Hematopoietic multipotent progenitor cell treated with erythropoietin and hydrocortisone succinate and interleukin-3 and kit ligand, for 6 days (in vitro differentiated cells): ENCODE data around the gene RREB1.

Experiments
- DNase-seq: peaks from one replicate; pipeline ENCODE4 v3.0.0-alpha.2; 2015

RREB1 gene

DNA sequence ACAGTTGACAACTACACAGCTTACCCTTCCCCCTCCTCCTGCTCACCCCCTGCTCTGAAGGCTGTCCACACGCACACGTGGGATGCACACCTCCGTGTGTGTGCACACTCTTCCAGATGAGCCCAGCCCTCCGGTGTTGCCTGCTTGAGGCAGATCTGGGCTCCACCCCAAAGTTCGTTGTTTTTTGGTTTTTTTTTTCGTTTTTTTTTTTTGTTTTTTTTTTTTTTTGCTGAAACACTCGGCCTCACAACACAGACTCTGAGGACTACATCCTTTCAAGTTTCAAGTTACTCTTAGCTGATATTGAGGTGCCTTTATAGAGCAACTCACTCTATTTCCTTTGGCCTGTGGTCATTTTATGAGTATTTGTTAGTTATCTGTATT lies 88.2 kb downstream of the RREB1 start:
- DNase-seq = peak; percentile 92

DNA sequence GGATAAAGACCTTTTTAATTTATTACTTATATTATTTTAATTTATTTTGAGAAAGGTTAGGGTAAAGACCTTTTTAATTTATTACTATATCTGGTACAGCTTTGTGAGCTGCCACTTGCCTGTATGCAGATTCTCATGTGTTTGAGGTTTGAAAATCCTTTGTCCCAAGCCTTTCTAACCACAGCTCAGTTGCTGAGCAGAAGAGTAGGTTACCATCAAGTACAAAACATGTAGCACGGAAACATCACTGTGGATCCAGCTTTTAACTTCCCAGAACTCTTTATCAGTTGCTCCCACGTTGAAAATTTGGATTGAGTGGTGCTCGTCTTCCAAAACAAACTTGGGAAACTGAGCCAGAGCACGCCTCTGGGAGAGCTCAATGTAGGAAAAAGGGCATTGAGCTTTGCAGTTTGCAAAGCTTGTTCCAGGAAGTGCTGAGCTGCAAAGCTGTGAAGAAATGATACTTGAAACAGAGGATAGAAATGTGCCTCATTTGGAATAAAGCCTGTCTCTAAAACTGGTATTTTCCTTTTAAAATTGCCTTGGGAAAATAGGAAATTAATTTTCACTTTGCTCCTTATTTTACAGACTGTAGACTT lies 89.0 kb downstream of the RREB1 start:
- DNase-seq = no peak

DNA sequence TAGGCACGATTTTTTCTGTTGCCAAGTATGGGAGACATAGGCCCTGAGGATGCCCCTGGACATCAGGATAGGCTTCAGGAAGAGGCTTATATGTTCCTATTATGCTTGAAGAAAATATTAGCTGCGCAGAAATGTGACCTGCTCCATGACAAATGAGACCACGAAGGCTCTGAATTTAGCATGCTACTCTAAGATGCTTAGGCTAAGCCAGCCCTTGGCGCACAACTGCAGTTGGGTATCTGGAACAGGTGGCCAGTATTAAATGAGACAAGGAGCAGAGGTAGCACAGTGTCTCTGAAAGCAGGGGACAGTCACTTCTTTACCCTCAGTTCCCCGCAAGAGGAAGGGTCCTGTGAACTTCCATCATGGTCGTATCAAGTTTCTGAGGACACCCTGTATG lies 90.0 kb downstream of the RREB1 start:
- no peak for DNase-seq

DNA sequence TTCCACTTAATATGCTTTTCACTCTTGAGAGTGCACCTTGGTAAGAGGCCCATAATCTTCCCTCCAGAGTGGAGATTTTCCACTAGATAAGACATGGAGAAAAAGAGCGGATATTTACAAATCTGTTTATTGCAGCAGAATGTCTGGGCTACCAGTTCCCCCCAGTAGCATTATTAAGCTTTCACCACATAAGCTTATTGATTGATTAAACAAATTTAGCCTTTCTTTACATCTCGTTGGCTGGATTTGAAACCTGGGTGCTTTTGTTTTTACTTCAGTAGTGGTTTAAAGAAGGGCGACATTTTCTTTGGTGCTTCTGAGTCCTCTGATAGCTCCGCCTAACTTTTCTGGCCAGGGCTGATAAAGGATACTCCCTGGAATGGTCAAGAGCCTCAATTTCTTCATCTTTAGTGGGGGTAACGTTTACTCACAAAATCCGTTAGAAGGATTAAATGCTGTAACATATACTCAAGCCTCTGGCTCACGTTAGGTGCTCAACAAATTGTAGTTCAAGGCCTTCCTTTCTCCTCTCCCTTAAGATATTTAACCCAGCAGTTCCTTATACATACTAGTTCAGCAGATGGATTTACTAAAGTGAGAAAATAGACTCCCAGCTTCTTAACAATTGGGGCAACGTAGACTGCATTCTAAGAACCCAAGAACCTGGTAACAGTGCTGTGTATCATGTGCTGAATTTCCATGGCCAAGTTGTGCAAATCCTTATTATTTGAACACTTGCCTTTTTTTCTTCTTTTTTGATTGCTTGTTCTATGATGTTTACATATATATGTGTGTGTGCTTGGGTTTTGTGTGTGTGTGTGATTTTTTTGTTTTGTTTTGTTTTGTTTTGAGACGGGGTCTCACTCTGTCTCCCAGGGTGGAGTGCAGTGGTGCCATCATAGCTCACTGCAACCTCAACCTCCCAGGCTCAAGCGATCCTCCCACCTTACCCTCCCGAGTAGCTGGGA lies 91.4 kb downstream of the RREB1 start:
- peak; percentile 91 for DNase-seq

DNA sequence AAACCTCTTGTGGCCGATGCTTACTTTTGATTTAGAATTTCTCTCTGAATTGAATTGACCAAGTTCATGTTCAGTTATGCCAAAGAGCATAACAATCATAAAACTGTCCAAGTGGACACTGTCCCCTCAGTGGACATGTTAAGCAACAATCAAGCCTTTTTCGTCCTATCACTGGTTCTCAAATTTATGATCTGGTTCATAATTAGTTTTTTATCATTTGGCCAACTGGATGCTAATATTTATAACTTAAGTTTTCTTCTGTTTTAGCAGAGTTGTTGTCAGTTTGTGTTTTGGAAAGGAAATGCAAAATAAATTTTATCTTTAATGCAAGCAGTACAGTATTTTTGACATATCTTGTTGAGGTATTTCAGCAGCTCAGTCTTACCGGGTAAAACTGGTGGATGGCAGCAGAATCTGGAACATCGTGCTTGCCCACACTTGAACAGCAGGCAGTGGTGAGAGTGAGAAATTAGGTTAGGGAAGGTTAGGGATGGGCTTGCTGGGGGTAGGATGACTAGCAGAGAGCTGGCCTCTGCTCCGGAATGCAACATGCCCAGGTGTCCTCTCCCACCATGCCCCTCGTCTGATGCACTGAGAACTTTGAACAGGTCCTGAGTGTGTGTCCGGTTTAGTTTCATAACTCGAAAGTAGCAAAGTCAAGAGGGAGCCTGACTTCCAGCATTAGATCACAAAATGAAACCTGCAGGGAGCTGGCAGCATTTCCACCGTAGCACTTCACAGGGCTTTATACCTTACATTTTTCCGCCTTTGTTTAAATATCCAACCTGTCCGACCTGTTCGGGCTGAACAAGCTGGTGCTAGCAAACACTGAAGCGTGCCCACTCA lies 93.1 kb downstream of the RREB1 start:
- peak; percentile 39 for DNase-seq

DNA sequence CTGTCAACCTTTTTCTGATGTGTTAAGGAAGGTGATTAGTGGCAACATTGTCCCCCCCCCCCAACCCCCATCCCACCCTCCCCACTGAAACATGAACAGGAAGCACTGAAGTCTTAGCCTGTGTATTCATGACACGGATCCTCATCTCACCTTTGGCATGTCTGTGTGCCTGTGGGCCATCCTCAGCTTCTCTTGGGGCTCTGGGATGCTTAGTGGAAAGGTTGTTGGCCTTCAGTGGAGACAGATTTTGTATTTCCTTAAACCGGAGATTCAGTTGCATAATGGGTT lies 93.6 kb downstream of the RREB1 start:
- peak; percentile 32 for DNase-seq

DNA sequence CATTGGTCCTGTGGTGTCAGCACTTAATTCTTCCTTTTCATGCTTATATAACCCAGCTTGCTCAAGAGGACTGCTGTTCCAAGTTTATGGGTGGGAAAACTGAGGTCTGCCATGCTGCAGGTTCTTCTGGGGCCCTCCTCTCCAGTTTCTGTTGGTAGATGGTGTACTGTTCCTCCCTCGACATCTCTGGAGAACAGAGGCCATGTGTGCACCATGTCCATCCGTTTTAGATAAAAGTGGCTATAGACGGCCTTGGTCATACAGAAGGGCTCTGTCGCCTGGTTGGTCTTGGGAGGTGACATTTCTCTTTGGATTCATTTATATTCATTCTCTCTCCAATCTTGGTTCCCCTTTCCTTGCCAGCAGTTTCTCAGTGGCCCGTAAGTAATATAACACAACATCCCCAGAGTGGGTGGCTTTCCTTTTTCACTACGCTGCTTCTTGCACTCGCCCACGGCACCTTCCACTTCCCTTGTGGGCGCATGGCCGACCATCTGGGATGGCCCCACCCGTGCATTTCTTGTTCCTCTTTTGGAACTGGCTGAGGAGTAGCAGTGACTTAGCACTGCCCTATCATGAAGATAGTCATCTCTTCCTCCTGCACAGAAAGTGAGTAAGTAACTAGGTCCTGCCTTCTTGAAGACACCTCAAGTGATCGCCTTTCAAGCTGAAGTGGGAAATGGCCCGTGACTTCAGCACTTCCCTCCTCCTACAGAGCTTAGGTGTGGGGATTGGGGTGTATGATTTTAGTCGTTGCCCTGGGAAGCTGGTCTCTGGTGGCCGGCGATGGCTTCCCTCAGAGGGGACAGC lies 94.2 kb downstream of the RREB1 start:
- peak; percentile 92 for DNase-seq

DNA sequence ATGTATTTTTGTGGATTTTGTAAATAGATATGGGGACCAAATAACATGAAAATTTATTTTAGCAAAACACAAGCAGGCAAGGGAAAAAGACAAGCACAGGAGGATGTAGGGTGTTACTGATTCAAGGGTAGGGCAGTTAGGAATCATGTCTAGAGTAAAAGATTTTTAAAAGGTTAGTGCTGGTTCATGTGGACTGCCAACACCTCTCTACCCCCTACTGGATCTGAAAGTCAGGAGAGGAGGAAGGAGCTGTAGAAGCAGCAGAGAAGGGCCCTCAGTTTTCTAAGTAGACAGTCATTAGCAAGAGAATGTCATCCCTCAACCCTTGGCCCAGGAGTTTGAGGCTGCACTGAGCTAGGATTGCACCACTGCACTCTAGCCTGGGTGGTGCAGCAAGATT lies 95.2 kb downstream of the RREB1 start:
- DNase-seq = no peak

DNA sequence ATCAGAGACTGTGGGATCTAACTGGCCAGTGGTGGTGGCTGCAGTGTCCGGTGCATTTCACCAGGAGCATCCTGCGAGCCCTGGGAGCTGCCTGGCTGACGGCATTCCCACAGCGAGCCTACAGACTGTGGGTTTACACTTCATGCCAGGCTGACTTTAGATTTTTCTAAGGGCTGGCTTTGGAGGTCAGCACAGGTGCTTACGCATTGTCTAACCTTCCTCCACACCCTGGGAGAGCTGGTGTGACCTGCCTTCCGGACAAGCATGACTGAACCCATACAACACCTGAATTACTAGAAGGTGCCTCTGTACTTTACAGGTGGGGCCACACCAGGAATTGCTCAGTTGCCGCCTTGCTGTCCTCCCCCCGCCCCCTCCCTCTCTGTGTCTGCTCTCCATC lies 96.2 kb downstream of the RREB1 start:
- no peak for DNase-seq

DNA sequence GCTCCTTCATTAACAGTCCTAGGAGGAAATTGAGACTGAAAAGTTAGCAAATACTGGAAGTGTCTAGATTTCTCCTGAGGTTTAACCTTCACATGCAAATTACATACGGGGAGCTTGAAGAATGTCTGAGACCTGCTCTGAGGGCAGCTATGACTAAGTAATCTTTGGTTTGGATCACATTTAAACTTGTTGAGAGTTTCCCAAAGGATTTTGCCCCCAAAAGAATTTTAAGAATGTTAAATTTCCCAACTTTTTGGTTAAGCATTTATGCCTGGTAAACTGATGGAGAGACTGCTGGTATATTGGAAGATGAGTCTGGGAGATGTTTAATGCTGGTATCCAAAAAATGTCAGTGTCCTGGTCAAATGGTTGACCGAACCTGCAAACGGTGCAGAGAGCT lies 97.0 kb downstream of the RREB1 start:
- no peak for DNase-seq

DNA sequence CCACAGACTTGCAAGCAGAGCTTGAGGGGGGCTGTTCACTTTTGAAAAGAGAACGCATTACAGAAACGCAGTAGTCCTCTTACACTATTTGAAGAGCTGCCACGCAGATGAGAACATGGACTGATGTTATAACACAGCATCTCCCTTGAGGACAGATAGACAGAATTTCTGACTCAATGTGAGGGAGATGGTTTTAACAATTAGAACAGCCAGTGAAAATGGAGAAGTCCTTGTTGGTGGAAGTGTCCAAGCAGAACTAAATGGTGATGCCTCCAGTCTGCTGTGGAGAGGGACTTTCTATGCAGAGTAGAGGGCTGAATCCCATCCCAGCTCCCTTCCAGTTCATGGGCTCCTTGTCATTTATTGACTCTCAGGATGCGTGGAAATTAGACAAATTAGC lies 100.0 kb downstream of the RREB1 start:
- DNase-seq = no peak

DNA sequence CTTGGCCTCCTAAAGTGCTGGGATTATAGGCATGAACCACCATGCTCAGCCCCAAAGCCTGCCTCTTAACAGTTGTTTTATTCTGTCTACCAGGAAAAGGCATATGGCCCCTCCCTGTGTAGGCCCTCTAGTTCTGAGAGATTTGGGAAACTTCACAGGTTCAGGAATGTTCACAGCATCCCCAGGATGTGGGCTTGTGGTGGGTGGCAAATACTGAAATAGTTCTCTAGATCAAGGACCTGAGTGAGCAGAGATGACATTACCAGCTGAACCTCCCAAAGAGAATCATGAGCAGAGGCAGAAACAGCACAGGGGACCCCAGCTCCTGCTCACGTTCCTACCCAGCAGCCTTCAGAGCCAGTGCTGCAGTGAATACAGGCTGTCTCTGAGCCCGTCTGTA lies 105.7 kb downstream of the RREB1 start:
- DNase-seq = no peak

DNA sequence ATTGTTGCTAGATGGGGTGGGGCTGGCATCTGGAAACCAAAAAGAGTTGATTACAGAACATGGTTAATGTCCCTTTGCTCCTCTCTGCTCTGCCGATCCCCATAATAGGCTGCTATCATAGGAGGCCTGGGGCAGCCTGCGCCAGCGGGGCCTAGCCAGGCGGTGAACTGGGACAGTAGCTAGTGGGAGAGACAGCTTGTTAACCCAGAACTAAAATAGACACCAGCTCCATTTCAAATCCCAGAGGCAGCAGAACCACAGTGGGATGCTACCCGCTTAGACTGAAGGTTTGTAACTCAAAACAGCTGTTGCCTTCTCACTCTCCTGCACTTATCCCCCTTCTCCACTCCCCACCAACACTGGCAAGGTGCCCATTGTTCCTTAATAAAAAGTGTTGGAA lies 106.7 kb downstream of the RREB1 start:
- peak; percentile 40 for DNase-seq

DNA sequence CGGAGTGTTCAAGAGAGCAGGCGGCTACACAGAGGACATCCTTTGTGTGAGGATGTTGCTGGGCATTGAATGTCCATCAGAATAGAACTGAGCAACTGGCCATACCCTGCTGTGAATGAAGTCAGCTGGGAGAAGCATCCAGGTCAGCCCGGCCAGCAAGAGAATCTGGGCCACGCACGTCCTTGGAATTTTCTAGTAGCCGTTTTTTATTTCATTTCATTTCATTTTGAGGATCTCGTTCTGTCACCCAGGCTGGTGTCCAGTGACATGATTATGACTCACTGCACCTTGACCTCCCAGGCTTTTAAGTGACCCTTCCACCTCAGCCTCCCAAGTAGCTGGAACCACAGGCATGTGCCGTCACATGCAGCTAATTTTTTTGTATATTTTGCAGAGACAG lies 107.4 kb downstream of the RREB1 start:
- DNase-seq = no peak

DNA sequence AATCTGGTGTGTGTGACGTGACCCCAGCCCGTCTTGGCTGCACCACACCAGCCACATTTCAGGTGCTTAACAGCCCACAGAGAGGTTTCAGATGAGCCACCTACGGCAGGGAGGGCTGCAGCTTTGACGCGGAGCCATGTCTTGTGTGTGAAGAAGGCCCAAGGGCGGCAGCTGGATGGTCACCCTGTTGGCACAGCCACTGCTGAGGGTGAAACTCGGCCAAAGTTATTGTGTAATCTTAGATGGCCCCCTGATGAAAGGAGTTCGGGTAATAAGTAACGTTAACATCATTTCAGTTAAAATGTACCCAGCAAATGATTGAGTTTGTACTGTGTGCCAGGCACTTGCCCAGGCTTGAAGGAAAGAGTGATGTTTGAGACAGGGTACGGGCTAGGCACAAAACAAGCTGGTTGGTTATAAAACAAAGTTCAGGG lies 108.1 kb downstream of the RREB1 start:
- no peak for DNase-seq

DNA sequence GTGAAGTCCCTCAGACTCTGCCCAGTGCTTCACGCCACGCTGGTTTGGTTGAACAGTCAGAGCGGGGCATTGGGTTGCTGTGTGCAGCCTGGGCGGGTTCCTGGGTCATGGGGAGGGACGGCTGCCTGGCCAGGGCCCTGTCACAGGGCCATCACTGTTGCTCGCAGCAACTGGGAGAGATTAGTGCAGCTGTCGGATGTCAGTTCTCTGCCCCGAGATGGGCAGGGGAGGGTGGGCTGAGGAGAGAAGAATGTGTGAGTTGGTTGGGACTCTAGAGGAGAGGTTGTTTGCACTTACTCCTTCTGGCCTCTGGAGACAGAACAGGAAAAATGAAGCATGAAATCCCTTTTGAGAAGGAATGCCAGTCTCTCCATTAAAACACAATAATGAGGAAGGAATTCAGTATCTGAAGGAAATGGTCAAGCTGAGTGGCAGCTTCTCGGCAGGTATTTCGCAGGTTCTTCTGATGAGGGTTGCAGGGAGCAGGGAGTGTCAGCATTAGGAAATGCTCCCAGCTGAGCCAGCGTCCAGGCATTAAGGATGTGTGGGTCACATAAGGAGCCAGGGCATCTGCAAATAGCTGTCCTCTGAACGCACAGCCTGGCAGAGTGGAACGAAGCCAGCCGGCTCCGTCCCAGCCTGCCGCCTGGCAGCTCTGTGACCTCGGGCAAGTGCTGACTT lies 109.3 kb downstream of the RREB1 start:
- DNase-seq = no peak

DNA sequence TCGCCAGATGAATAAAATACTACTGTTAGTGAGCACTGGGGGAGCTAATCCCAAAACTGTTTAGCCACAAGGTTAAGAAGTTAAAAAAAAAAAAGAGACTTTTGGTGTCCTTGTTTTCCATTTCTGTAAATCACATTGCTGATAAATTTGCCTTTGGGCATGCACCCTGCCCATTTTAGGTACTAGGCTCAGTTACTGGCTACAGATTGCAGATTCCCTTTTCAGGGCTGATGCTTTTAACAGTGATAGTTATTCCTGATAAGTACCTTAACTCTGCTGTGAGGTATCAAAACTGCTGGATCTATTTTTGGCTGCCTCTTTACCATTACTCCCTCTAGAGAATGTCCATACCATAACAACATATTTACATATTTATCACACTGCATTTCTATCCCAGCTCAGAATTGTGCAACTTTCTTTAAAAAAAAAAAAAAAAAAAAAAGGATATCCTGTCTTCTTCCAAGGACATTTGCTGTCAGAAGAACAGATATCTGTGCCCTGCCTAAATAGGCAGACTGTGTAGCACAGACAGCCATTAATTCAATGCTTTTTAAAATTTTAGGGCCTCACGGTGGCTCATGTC lies 110.7 kb downstream of the RREB1 start:
- no peak for DNase-seq

DNA sequence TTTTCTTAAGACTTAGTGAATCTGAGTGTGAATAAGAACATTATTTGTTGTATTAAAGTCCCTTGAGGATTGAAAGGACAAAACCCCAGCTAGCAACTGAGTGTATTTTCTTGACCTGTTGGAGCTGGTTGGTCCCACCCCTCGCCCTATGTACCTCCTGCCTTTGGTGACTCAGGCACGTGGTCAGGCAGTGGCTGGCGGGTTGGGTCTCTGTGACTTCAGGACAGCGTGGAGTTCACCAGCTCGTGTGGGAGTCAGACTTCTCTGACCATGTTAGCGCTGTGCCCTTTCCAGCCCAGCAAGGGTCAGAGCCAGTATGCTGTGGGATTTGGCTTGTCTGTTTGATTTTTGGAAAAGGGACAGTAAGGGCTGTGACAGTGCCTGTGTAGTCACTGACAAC lies 111.5 kb downstream of the RREB1 start:
- DNase-seq = peak; percentile 59

DNA sequence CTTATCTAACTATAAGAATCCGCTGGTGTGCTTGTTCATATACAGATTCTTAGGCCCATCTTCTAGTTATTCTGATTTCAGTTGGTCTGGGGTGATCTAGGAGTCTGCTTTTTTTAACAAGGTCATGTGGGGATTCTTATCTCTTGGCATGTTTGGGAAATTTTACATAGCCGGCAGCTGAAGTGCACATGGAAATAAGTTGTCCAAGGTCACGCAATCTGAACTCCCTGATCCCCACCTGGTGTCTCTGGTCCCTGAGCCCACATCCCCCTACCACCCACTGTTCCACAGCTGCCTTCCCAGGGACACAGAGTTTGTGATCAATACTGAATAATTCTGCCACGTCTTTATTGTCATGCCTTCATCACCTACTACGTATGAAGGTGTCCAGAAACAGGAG lies 114.4 kb downstream of the RREB1 start:
- no peak for DNase-seq

DNA sequence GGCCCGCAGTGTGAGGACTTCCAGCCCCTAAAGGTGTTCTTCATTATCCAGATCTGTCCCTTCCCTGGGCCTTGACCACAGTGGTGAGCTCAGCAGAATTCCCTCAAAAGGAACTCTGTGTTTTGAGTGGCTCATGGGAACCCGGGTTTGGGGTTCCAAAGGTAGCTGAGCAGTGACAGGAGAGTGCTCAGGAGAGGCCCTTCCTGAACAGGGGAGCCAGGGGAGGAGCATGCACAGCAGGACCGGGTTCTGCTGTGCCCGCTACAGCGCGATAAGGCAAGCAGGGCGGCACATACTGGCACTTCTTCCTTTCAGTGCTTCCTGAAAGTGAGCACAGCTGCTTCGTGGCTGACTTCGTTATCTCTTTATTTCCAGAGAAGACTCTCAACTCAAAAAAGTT lies 117.0 kb downstream of the RREB1 start:
- DNase-seq = peak; percentile 97

DNA sequence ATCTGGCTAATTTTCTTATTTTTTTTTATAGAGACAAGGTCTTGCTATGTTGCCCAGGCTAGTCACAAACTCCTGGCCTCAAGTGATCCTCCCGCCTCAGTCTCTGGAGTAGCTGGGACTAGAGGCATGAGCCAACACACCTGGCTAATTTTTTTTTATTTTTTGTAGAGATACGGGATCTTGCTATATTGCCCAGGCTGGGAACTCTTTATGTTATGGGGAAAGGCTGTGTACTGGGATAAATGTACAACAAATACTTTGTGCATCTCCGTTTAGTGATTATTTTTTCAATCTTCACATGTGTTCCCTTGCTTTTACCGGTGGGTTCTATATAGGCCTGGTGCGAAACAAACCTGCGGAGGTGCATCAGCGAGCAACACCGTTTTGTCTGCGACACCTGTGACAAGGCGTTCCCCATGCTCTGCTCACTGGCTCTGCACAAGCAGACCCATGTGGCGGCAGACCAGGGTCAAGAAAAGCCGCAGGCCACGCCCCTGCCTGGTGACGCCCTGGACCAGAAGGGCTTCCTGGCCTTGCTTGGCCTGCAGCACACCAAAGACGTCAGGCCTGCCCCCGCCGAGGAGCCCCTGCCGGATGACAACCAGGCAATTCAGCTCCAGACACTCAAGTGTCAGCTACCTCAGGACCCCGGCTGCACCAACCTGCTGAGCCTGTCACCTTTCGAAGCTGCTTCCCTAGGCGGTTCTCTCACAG lies 121.1 kb downstream of the RREB1 start:
- DNase-seq = no peak
